Calu3 (cell line): Measurements from ENCODE around the gene FHIT. TPM values are rescaled to one million over a fixed set of nuclear protein-coding genes. Genes with fewer than 3 reads are reported as not detected.

Source experiments
- BruUV-seq: library from RNA; stranded (reverse); fragments of 400-500 nt; replicated peaks from 2 replicates; lab custom pipeline; 2021; lab: Mats Ljungman, UMichigan
- CTCF ChIA-PET: fragments of 300-600 bp; sonication (Branson Sonifier 250); formaldehyde crosslinking; loops from one replicate; lab custom pipeline; 2022; ENCODE audit warnings: antibody characterized with exemption; lab: Charles Lee
- DNase-seq: peaks from one replicate; pipeline ENCODE4 v3.0.0; 2022
- H3K27ac Mint-ChIP-seq: one replicate; pipeline ENCODE4 v1.8.0; 2022; ENCODE audit warnings: mixed read lengths; ENCODE audit not compliant: unreplicated experiment
- H3K27me3 Mint-ChIP-seq: one replicate; pipeline ENCODE4 v1.8.0; 2022; ENCODE audit warnings: mixed read lengths; ENCODE audit not compliant: unreplicated experiment
- H3K36me3 Mint-ChIP-seq: one replicate; pipeline ENCODE4 v1.8.0; 2022; ENCODE audit warnings: mild to moderate bottlenecking, moderate library complexity, mixed read lengths; ENCODE audit not compliant: insufficient read depth, unreplicated experiment
- H3K4me1 Mint-ChIP-seq: one replicate; pipeline ENCODE4 v1.8.0; 2022; ENCODE audit warnings: mild to moderate bottlenecking, low read depth, mixed read lengths; ENCODE audit not compliant: unreplicated experiment
- H3K4me3 Mint-ChIP-seq: one replicate; pipeline ENCODE4 v1.8.0; 2022; ENCODE audit warnings: mild to moderate bottlenecking, low read depth, moderate library complexity, mixed read lengths; ENCODE audit not compliant: unreplicated experiment
- H3K9me3 Mint-ChIP-seq: one replicate; pipeline ENCODE4 v1.8.0; 2022; ENCODE audit warnings: low read depth, mixed read lengths; ENCODE audit not compliant: unreplicated experiment
- intact Hi-C: fragments of 100-400 bp; cut with micrococcal nuclease; formaldehyde crosslinking; loops from one replicate; pipeline ENCODE4 v1.10.0; 2022; ENCODE audit not compliant: unreplicated experiment
- total RNA-seq: library from RNA; stranded (reverse); gene quantifications from 2 replicates; pipeline ENCODE4 v1.2.3, GENCODE V29; 2022
- TF ChIP-seq, protein P1 (sequence below): fragments of 200-600 bp; IDR thresholded peaks from one replicate; pipeline ENCODE4 v1.8.0; 2022; ENCODE audit warnings: antibody characterized with exemption; ENCODE audit not compliant: unreplicated experiment

Gene FHIT
- total RNA-seq, 1 experiment from 2014 or later, result 6.2 TPM

- CTCF ChIA-PET, result no interaction called here
- no peak for DNase-seq
- no peaks in the 10 kb centered on the region for H3K27me3 Mint-ChIP-seq
- TF ChIP-seq, protein P1, sequence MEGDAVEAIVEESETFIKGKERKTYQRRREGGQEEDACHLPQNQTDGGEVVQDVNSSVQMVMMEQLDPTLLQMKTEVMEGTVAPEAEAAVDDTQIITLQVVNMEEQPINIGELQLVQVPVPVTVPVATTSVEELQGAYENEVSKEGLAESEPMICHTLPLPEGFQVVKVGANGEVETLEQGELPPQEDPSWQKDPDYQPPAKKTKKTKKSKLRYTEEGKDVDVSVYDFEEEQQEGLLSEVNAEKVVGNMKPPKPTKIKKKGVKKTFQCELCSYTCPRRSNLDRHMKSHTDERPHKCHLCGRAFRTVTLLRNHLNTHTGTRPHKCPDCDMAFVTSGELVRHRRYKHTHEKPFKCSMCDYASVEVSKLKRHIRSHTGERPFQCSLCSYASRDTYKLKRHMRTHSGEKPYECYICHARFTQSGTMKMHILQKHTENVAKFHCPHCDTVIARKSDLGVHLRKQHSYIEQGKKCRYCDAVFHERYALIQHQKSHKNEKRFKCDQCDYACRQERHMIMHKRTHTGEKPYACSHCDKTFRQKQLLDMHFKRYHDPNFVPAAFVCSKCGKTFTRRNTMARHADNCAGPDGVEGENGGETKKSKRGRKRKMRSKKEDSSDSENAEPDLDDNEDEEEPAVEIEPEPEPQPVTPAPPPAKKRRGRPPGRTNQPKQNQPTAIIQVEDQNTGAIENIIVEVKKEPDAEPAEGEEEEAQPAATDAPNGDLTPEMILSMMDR, result no peak
- peaks cover 3% of the 10 kb centered on the region for H3K36me3 Mint-ChIP-seq
- no peak overlapping the region for H3K4me3 Mint-ChIP-seq
- H3K27ac Mint-ChIP-seq, result no peak overlapping the region
- H3K9me3 Mint-ChIP-seq, result peaks cover 4% of the 10 kb centered on the region
- no TSS peak for BruUV-seq
- intact Hi-C loops, result no loop called here
- no peaks in the 10 kb centered on the region for H3K4me1 Mint-ChIP-seq
These were observed 1476.1 kb downstream of the FHIT start for GRCh38 chr3:59775106-59775505.

DNA sequence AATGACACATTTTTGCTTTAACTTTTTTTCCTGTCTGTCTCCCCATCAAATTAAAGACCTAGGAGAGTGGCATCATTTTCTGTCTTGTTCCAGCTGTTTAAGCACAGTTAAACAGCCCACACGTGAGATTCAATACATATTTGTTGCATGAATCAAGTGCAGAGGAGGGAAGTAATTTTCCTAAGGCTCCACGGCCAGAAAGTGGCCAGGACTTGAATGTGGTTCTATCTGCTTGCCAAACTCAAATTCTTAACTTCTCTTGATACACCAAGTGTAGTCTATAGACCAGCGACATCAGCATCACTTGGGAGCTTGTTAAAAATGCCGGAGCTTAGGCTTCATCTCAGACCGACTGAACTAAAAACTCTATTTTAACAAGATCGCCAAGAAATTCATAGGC is 1476.6 kb downstream of the FHIT start:
- Mint-ChIP-seq H3K4me3 (no peak overlapping the region), H3K27me3 (no peaks in the 10 kb centered on the region), H3K36me3 (peaks cover 3% of the 10 kb centered on the region), H3K27ac (no peak overlapping the region), H3K9me3 (peaks cover 4% of the 10 kb centered on the region), H3K4me1 (no peaks in the 10 kb centered on the region)
- TF ChIP-seq, protein P1, result no peak
- CTCF ChIA-PET, result no interaction called here
- intact Hi-C loops, result no loop called here
- no peak for DNase-seq
- no TSS peak for BruUV-seq

DNA sequence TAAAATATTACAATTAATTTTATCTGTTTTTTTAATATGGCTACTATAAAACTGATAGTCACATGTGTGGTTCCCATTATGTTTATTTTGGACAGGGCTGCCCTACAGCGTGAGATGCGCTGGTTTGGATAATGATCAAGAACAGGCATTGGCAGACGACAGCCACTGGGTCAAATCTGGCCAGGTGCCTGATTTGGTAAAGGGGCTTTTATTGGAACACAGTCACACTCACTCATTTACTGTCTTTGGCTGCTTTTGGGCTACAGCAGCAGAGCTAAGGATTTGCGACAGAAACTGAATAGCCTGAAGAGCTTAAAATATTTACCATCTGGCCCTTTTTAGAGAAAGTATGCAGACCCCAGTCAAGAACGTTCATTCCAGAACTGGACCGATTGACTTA is 1477.3 kb downstream of the FHIT start:
- BruUV-seq, result no TSS peak
- Mint-ChIP-seq H3K4me1 (no peaks in the 10 kb centered on the region), H3K27ac (no peak overlapping the region), H3K9me3 (peaks cover 4% of the 10 kb centered on the region), H3K36me3 (peaks cover 3% of the 10 kb centered on the region), H3K27me3 (no peaks in the 10 kb centered on the region), H3K4me3 (no peak overlapping the region)
- DNase-seq, result no peak
- TF ChIP-seq, protein P1, result no peak
- CTCF ChIA-PET, result no interaction called here
- intact Hi-C loops, result no loop called here

- no peak overlapping the region for H3K27ac Mint-ChIP-seq
- BruUV-seq, result no TSS peak
- H3K36me3 Mint-ChIP-seq, result peaks cover 3% of the 10 kb centered on the region
- CTCF ChIA-PET, result no interaction called here
- no peaks in the 10 kb centered on the region for H3K27me3 Mint-ChIP-seq
- intact Hi-C loops, result no loop called here
- H3K4me1 Mint-ChIP-seq, result no peaks in the 10 kb centered on the region
- no peak overlapping the region for H3K4me3 Mint-ChIP-seq
- DNase-seq, result no peak
- peaks cover 8% of the 10 kb centered on the region for H3K9me3 Mint-ChIP-seq
- TF ChIP-seq, protein P1, result no peak
These were observed 1478.5 kb downstream of the FHIT start for GRCh38 chr3:59772416-59773408.
